GM12872 (cell line): ENCODE measurements around the gene KBTBD8.

Experiments used
- TF ChIP-seq, protein P1 (sequence below): IDR thresholded peaks from 3 replicates; pipeline ENCODE4 v1.5.1; 2011; ENCODE audit warnings: low read depth, mild to moderate bottlenecking, low read length, moderate library complexity; ENCODE audit not compliant: insufficient read depth

The KBTBD8 gene, protein sequence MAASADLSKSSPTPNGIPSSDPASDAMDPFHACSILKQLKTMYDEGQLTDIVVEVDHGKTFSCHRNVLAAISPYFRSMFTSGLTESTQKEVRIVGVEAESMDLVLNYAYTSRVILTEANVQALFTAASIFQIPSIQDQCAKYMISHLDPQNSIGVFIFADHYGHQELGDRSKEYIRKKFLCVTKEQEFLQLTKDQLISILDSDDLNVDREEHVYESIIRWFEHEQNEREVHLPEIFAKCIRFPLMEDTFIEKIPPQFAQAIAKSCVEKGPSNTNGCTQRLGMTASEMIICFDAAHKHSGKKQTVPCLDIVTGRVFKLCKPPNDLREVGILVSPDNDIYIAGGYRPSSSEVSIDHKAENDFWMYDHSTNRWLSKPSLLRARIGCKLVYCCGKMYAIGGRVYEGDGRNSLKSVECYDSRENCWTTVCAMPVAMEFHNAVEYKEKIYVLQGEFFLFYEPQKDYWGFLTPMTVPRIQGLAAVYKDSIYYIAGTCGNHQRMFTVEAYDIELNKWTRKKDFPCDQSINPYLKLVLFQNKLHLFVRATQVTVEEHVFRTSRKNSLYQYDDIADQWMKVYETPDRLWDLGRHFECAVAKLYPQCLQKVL

DNA sequence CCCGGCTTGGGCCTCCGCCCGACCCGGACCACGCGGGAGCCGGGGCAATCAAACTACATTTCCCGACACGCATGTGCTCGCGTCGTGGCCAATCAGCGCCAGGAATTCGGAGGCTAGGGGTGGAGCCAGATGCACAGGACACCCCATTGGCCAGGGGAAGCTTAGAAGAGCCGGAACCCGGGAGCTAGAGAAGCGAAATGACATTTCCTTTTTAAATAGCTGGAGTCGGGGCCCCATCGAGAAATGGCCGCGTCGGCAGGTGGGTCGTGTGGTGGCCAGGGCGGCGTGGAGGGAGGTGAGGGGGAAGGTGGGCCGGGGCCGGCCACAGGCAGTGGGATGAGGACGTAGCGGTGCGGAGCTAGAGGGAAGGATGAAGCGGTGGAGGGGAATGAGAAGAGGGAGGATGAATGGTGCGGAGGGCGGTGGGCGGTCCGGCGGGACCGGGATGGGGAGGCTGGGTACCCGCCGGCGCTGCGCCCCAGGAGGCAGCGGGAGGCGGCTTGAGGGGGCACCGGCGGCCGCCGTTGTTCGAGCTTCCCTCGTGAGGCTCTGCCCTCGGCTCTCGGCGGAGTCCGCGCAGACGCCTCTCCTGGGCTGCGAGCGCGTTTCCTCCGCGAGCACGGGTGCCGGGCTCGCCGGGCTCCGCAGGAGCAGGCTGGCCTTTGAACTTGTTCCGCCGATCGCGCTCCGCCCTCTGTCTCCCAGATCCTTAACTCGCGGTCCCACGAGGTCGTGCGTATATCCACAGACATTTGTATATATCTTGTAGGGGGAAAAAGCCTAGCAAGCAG, at the start of gene KBTBD8:
Gene KBTBD8 (plus strand): TSS at position 195 of the 791 bp plus-strand sequence. CDS start 49 bp downstream, at position 244.
- TF ChIP-seq, protein P1, sequence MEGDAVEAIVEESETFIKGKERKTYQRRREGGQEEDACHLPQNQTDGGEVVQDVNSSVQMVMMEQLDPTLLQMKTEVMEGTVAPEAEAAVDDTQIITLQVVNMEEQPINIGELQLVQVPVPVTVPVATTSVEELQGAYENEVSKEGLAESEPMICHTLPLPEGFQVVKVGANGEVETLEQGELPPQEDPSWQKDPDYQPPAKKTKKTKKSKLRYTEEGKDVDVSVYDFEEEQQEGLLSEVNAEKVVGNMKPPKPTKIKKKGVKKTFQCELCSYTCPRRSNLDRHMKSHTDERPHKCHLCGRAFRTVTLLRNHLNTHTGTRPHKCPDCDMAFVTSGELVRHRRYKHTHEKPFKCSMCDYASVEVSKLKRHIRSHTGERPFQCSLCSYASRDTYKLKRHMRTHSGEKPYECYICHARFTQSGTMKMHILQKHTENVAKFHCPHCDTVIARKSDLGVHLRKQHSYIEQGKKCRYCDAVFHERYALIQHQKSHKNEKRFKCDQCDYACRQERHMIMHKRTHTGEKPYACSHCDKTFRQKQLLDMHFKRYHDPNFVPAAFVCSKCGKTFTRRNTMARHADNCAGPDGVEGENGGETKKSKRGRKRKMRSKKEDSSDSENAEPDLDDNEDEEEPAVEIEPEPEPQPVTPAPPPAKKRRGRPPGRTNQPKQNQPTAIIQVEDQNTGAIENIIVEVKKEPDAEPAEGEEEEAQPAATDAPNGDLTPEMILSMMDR, result no peak

DNA sequence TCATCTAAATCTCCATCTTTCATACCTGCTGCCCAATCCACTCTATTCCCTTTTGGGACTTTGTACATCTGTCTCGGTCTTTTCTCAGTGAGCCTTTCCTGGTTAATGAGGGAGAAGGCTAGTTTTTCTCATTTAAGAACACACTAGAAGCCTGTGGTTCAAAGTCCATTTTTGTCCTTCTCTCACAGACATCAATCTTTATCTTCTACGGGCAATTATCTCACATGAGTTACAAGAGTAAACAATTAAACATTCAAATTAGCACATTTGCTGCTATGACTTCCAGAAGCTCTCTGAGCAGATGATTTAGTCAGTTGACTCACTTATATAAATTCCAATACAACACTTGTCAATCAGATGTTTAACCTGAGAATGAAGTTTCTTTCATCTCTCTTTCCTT, 49.3 kb upstream of the KBTBD8 start:
- TF ChIP-seq, protein P1, result no peak

DNA sequence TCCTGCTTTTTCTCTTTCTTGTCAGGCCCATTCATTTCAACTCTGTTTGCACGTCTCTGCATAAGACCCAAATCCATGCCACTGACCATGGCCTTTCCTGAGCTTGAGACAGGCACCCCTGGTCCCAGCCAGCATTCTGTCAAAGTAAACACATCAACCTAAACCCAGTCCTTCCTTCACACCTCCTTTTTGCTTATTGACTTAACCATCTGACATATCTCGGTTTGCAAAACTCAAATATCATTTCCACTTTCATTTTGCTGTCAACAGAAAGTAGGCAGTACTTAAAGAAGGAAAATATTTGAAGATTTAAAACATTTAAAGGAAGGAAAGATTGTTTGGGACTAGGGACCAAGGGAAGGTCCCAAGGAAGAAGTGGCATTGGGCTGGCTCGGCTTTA, 48.2 kb upstream of the KBTBD8 start:
- TF ChIP-seq, protein P1, result no peak

DNA sequence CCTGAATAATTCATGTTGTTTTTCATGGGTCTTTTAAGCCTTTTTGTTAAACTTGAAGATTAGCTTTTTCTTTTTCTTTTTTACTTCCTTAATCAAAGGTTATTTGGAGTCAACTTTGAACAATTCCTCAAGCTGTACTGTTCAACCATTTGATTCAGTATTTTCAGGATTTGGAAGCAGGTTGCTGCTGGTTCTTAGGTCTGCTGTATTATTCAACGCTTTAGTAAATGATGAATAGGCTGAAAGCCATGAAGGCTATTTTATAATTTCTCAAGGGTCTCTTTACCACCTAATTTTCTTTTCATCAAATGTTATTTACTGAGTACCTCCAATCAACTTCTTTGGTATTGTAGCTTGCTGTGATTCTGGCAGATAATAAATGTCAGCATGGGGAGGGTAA, 45.8 kb upstream of the KBTBD8 start:
- TF ChIP-seq, protein P1, result no peak

DNA sequence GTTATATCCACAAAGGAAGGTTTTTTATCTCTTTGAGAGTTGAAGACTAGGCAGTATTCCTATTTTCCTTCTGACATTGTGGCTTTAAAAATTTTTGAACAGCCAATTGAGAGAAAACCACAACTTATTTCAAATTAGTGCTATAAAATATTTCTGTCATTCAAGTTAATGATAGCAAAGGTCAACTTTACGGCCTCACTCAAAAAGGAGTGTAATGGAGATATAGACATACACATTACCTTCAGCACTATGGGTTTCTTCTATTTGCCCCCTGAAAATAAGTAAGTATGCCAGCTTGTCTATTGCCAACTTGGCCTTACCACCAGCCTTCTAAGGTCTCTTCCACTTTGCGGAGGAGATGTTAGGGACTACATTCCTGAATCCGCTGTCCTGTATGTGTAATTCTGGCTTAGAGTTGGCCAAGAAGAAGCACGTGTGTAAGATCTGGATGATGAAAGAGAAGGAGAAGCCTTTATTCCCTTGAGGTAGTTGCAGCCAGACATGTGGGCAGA, 44.1 kb upstream of the KBTBD8 start:
- TF ChIP-seq, protein P1, result no peak

DNA sequence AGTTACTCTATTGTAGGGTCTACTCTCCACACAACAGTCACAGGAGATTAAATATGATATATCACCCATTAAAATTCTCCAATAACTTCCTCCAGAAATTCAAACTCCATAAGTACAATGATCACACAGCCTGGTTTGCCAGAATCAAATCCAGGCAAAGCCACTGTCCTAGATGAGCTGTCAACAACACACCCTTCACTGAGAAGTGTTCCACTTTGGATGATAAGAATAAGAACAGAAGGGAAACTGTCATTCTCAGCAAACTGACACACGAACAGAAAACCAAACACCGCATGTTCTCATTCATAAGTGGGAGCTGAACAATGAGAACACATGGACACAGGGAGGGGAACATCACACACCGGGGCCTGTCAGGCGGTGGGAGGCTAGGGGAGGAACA, 41.4 kb upstream of the KBTBD8 start:
- TF ChIP-seq, protein P1, result no peak

DNA sequence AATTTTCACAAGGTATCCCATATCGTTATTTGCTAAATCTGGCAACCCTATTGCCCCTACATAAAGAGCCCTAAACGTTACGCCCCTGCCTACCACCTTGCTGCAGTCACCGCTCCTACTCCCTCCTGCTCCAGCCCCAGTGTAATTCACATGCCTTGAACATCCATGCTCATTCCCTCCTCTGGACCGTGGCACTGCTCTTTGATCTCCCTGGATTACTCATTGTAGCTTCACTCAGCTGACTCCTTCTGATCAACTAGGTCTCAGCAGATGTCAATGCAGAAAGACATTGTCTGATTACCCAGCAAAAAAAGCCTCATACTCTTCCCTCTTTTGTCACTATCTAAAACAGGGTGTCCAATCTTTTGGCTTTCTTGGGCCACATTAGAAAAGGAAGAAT, 40.7 kb upstream of the KBTBD8 start:
- TF ChIP-seq, protein P1, result no peak
